Spleen (tissue), 11 donors: Measurements from ENCODE around the gene ARSG. TPM values are rescaled to one million over a fixed set of nuclear protein-coding genes. Genes with fewer than 3 reads are reported as not detected.

Experiments
- DNase-seq: peaks from one replicate; pipeline ENCODE4 v3.0.0-alpha.2; 2020
- H3K27ac ChIP-seq, 8 donors: fragments of 200-600 bp; sonication (generic) in 7 of 8; 1 replicate in 4 of 8; 2 replicates in 4 of 8; pipeline versions ENCODE4 v1.5.0 to v1.8.0; 2016 to 2021; ENCODE audit warnings: inconsistent platforms in 4 of 8, mild to moderate bottlenecking in 4 of 8, moderate library complexity in 1 of 8
- H3K27me3 ChIP-seq, 7 donors: fragments of 200-600 bp; sonication (generic) in 6 of 7; replicated peaks in 1 of 7; 1 replicate in 4 of 7; 2 replicates in 3 of 7; pipeline versions ENCODE4 v1.5.0 to v1.8.0; 2016 to 2021; ENCODE audit warnings: inconsistent platforms in 3 of 7, mild to moderate bottlenecking in 1 of 7
- H3K36me3 ChIP-seq, 6 donors: fragments of 200-600 bp; sonication (generic) in 5 of 6; 1 replicate in 4 of 6; 2 replicates in 2 of 6; pipeline versions ENCODE4 v1.5.0 to v1.8.0; 2016 to 2021; ENCODE audit warnings: inconsistent platforms in 2 of 6
- H3K4me1 ChIP-seq, 6 donors: fragments of 200-600 bp; sonication (generic) in 5 of 6; 1 replicate in 3 of 6; 2 replicates in 3 of 6; pipeline versions ENCODE4 v1.5.0 to v1.8.0; 2016 to 2021; ENCODE audit warnings: inconsistent platforms in 3 of 6
- H3K4me3 ChIP-seq, 8 donors: fragments of 200-600 bp; sonication (generic) in 7 of 8; 1 replicate in 4 of 8; 2 replicates in 4 of 8; pipeline versions ENCODE4 v1.5.0 to v1.8.0; 2016 to 2021; ENCODE audit warnings: inconsistent platforms in 4 of 8, mild to moderate bottlenecking in 4 of 8, moderate library complexity in 2 of 8
- H3K9me3 ChIP-seq, 8 donors: fragments of 200-600 bp; sonication (generic) in 7 of 8; 1 replicate in 4 of 8; 2 replicates in 4 of 8; pipeline versions ENCODE4 v1.5.0 to v1.8.0; 2016 to 2021; ENCODE audit warnings: inconsistent platforms in 4 of 8
- POLR2A ChIP-seq, 3 donors: fragments of 450-650 bp; IDR thresholded peaks; one replicate each; pipeline ENCODE4 v1.5.1; 2017; ENCODE audit warnings: antibody characterized with exemption in 3 of 3, mild to moderate bottlenecking in 1 of 3
- POLR2AphosphoS5 ChIP-seq, 3 donors: sonication (generic); formaldehyde crosslinking; IDR thresholded peaks; one replicate each; pipeline ENCODE4 v1.5.1; 2017; ENCODE audit warnings: antibody characterized with exemption in 3 of 3
- WGBS, 5 donors: extraction: QIAGEN DNeasy Blood & Tissue Kit in 3 of 5; methylation state at CpG; one replicate each; pipeline versions ENCODE4 v1.1.5 to v1.1.7; 2013 to 2018; 5-methylcytosine and 5-hydroxymethylcytosine counted together
- intact Hi-C: fragments of 100-400 bp; cut with DNase I; formaldehyde crosslinking; loops from one replicate; pipeline ENCODE4 v1.15.0; 2023; ENCODE audit warnings: low total_unique reads
- polyA plus RNA-seq, 3 donors: library from polyadenylated mRNA; stranded (reverse); fragments of 200-250 nt; gene quantifications; one replicate each; pipeline ENCODE4 v1.2.1, GENCODE V29; 2013
- total RNA-seq, 7 donors: library from RNA; depleted of rRNA in 3 of 7; stranded (reverse); fragments of >200 nt in 3 of 7; fragmentation: NEBNext Ultra II Directional in 4 of 7; extraction: Animal tissue kit (Norgen Biotek cat#: 25700) in 4 of 7; gene quantifications; one replicate each; pipeline versions ENCODE4 v1.1.0 to v1.2.1, GENCODE V29; 2016 to 2021
- TF ChIP-seq, protein P1 (sequence below), 11 experiments: fragments of 200-600 bp in 7 of 11; fragments of 450-650 bp in 4 of 11; sonication (generic) in 4 of 11; IDR thresholded peaks in 8 of 11; conservative IDR thresholded peaks in 3 of 11; 1 replicate in 7 of 11; 2 replicates in 4 of 11; pipeline versions ENCODE4 v1.4.0 to v1.8.0; 2016 to 2021; ENCODE audit warnings: antibody characterized with exemption in 11 of 11, inconsistent platforms in 4 of 11, mild to moderate bottlenecking in 1 of 11
- donor health status: healthy with polysubstance abuse.
- donor health status: DM: no; HTN: no; CAD: no; lungs with moderate emphysema.
- donor health status: DM: no; HTN: no; CAD: no.
- donor health status: Bipolar disorder and iron deficiency.
- donor health status: healthy.
- donor health status: DM: no; HTN: no; CAD: no.
- donor health status: DM: yes; HTN: yes; CAD: no.

The ARSG gene
- total and polyA plus RNA-seq, 10 donors, result 1.5 to 24.3 (median 14.2) TPM

DNA sequence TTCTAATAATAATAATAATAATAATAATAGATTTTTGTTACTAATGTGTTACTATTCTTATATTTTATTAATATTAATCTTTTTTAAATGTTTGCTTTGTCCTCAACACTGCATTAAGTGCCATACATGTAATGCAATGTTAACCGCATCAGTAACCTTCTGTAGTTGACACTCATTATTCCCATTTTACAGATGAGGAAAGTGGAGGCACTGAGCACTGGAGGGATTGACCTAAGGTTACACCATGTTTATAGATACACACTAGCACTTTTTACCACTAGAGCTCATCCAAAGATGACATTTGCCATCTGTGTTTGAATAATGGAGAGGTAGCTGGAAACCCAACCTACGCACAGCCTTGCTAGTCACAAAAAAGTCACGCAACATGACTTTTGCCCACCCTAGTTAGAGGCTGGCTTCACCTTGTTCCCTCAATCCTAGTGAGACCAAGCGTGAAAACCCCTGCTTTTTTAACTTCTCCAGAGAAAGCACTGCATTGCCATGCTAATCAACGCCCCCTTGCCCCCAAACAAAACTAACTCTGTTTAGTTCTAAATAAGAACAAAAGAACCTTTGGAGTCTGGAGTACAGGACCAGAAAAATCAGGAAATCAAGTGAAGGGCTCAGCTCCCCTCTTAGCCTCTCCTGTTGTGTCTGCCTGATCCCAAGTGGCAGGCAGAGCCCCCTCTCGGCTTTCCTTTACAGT, 2.3 kb downstream of the ARSG start:
- WGBS, 5 donors, result 91 to 98% (median 96%) methylated on average over 6 of the region's 6 CpGs
- intact Hi-C loops, result loop anchor here (10.0 kb wide), 1 partner anchor 51 kb away; no protein-coding TSS in a partner anchor
- Histone ChIP-seq H3K4me1 (peaks cover 12 to 94% (median 60%) of the 10 kb centered on the region in 6 donors), H3K27me3 (peaks cover 0 to 28% (median 0%) of the 10 kb centered on the region in 7 donors), H3K27ac (peak overlapping the region in 5 of 8 donors; percentile 97 to 100 (median 99)), H3K36me3 (no peaks in the 10 kb centered on the region), H3K9me3 (no peaks in the 10 kb centered on the region), H3K4me3 (no peak overlapping the region)
- TF ChIP-seq, protein P1, sequence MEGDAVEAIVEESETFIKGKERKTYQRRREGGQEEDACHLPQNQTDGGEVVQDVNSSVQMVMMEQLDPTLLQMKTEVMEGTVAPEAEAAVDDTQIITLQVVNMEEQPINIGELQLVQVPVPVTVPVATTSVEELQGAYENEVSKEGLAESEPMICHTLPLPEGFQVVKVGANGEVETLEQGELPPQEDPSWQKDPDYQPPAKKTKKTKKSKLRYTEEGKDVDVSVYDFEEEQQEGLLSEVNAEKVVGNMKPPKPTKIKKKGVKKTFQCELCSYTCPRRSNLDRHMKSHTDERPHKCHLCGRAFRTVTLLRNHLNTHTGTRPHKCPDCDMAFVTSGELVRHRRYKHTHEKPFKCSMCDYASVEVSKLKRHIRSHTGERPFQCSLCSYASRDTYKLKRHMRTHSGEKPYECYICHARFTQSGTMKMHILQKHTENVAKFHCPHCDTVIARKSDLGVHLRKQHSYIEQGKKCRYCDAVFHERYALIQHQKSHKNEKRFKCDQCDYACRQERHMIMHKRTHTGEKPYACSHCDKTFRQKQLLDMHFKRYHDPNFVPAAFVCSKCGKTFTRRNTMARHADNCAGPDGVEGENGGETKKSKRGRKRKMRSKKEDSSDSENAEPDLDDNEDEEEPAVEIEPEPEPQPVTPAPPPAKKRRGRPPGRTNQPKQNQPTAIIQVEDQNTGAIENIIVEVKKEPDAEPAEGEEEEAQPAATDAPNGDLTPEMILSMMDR (IDR thresholded peaks at IDR 0.05 in 8 of 11, conservative IDR thresholded peaks at IDR 0.05 in 3 of 11), result no peak
- no peak for TF ChIP-seq POLR2A (IDR thresholded peaks at IDR 0.05)
- no peak for DNase-seq

DNA sequence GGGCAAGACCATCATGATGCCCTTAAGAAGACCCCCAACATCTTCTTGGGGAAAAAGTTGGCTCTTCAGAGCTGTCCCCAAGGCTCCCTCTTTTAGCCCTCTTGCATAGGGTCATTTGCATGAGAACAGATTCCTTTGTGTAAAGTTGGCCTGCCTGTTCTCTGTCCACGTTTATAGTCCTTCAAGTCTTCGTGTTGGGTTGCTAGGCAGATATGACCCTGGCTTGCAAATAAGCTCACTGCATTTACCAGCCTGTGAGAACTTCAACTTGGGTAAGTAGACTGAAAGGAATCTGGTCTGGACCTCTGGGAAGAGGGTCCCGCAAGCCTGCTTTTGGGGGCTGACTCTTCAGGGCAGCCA, 2.9 kb downstream of the ARSG start:
- H3K4me1 ChIP-seq, result peaks cover 6 to 90% (median 54%) of the 10 kb centered on the region in 6 donors
- H3K36me3 ChIP-seq, result no peaks in the 10 kb centered on the region
- TF ChIP-seq POLR2AphosphoS5 (IDR thresholded peaks at IDR 0.05) (no peak), POLR2A (IDR thresholded peaks at IDR 0.05) (no peak)
- TF ChIP-seq, protein P1 (IDR thresholded peaks at IDR 0.05 in 8 of 11, conservative IDR thresholded peaks at IDR 0.05 in 3 of 11), result no peak
- intact Hi-C loops, result loop anchor here (10.0 kb wide), 1 partner anchor 51 kb away; no protein-coding TSS in a partner anchor
- no peak overlapping the region for H3K4me3 ChIP-seq
- WGBS, 5 donors, result 82 to 96% (median 85%) methylated on average over 3 of the region's 3 CpGs
- DNase-seq, result no peak
- H3K9me3 ChIP-seq, result no peaks in the 10 kb centered on the region
- peak overlapping the region in 2 of 8 donors; percentile 98 to 100 for H3K27ac ChIP-seq
- peaks cover 0 to 28% (median 0%) of the 10 kb centered on the region in 7 donors for H3K27me3 ChIP-seq

DNA sequence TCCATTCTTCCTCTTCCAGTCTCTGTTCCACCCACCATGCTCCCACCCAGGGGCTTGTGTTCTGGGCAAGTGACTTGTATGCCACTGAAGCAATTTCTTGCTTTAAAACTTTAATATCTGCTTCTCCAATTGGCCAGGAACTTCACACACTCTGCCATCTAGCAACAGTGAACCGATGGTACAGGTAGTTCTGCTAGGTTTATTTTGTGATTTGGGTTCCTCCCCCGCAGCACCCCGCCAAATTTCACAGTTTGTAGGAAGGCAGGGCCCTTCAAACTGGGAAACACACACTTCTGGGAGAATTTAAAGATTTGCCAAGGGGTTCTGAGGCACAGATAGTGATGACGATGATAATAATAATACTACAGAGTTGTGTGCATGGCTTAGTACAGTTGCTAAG, 3.3 kb downstream of the ARSG start:
- peak overlapping the region in 2 of 8 donors; percentile 98 to 100 for H3K27ac ChIP-seq
- peaks cover 2 to 86% (median 50%) of the 10 kb centered on the region in 6 donors for H3K4me1 ChIP-seq
- no peak for DNase-seq
- WGBS, 5 donors, result 87 to 98% (median 93%) methylated on average over 4 of the region's 4 CpGs
- no peak for TF ChIP-seq POLR2AphosphoS5 (IDR thresholded peaks at IDR 0.05)
- TF ChIP-seq POLR2A (IDR thresholded peaks at IDR 0.05), result no peak
- TF ChIP-seq, protein P1 (IDR thresholded peaks at IDR 0.05 in 8 of 11, conservative IDR thresholded peaks at IDR 0.05 in 3 of 11), result no peak
- H3K27me3 ChIP-seq, result peaks cover 0 to 28% (median 0%) of the 10 kb centered on the region in 7 donors
- intact Hi-C loops, result loop anchor here (10.0 kb wide), 1 partner anchor 50 kb away; no protein-coding TSS in a partner anchor
- no peaks in the 10 kb centered on the region for H3K9me3 ChIP-seq
- no peak overlapping the region for H3K4me3 ChIP-seq
- no peaks in the 10 kb centered on the region for H3K36me3 ChIP-seq

DNA sequence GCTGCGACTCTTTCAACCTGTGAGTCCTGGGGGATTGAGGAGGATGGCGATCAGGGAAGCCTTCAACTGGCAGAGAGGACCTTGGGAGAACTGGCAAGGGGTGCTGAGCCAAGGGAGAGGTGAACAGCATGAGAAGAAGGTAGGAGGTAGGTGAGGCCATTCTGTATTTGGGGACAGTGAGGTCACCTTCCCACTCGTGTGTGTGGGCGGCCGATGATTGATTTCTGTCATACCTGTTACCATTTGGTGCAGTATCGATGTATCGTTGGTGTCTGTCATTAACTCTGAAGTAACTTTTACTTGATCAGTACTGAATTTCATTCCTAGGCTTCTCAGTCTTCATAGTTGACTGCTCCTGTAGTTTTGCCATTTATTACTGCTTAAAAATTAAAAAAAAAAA, 3.8 kb downstream of the ARSG start:
- H3K27me3 ChIP-seq, result peaks cover 0 to 28% (median 0%) of the 10 kb centered on the region in 7 donors
- H3K27ac ChIP-seq, result peak overlapping the region in 2 of 8 donors; percentile 98 to 100
- intact Hi-C loops, result loop anchor here (10.0 kb wide), 1 partner anchor 50 kb away; no protein-coding TSS in a partner anchor
- no peaks in the 10 kb centered on the region for H3K36me3 ChIP-seq
- no peak for TF ChIP-seq POLR2A (IDR thresholded peaks at IDR 0.05)
- TF ChIP-seq, protein P1 (IDR thresholded peaks at IDR 0.05 in 8 of 11, conservative IDR thresholded peaks at IDR 0.05 in 3 of 11), result no peak
- 86 to 91% (median 88%) methylated on average over 7 of the region's 7 CpGs for WGBS, 5 donors
- H3K4me3 ChIP-seq, result no peak overlapping the region
- no peaks in the 10 kb centered on the region for H3K9me3 ChIP-seq
- H3K4me1 ChIP-seq, result peaks cover 0 to 81% (median 45%) of the 10 kb centered on the region in 6 donors
- DNase-seq, result no peak
